ENCODE data around the gene BACE2.
"Not testable (repeated sequence)": the region's sequence is repeated elsewhere in the genome, so short reads cannot be mapped to it uniquely, and the experiment has no call there.

The BACE2 gene

GRCh38 chr21:41182547-41182946 is 14.6 kb downstream of the BACE2 start:
- TF ChIP-seq CTCF (IDR thresholded peaks at IDR 0.05; ENCODE audit: low read depth, low read length): no peak
- DNase-seq (ENCODE audit: extremely low read depth, low read depth): no peak

- no peak for TF ChIP-seq CTCF (IDR thresholded peaks at IDR 0.05; ENCODE audit: low read depth, low read length)
- no peak for DNase-seq (ENCODE audit: extremely low read depth, low read depth)
These were observed 15.6 kb downstream of the BACE2 start for GRCh38 chr21:41183575-41183974.

- no peak for DNase-seq (ENCODE audit: extremely low read depth, low read depth)
- TF ChIP-seq CTCF (IDR thresholded peaks at IDR 0.05; ENCODE audit: low read depth, low read length): no peak
These were observed 17.8 kb downstream of the BACE2 start for GRCh38 chr21:41185802-41186201.

- TF ChIP-seq CTCF (IDR thresholded peaks at IDR 0.05; ENCODE audit: low read depth, low read length): no peak
- DNase-seq (ENCODE audit: extremely low read depth, low read depth): no peak
These were observed 19.0 kb downstream of the BACE2 start for GRCh38 chr21:41186755-41187536.

- TF ChIP-seq CTCF (IDR thresholded peaks at IDR 0.05; ENCODE audit: low read depth, low read length): no peak
- DNase-seq (ENCODE audit: extremely low read depth, low read depth): no peak
These were observed 19.6 kb downstream of the BACE2 start for GRCh38 chr21:41187537-41188025.

GRCh38 chr21:41188486-41189149 is 20.7 kb downstream of the BACE2 start:
- DNase-seq (ENCODE audit: extremely low read depth, low read depth): no peak
- TF ChIP-seq CTCF (IDR thresholded peaks at IDR 0.05; ENCODE audit: low read depth, low read length): no peak

GRCh38 chr21:41189150-41189745 is 21.3 kb downstream of the BACE2 start:
- no peak for TF ChIP-seq CTCF (IDR thresholded peaks at IDR 0.05; ENCODE audit: low read depth, low read length)
- no peak for DNase-seq (ENCODE audit: extremely low read depth, low read depth)

GRCh38 chr21:41192552-41192951 is 24.6 kb downstream of the BACE2 start:
- DNase-seq (ENCODE audit: extremely low read depth, low read depth): not testable (repeated sequence)

Data from AG09319 (cell line).